Smooth muscle cell (in vitro differentiated cells): ENCODE measurements around the gene DOCK7. TPM values are rescaled to one million over a fixed set of nuclear protein-coding genes. Genes with fewer than 3 reads are reported as not detected.

ENCODE experiments used
- DNase-seq: peaks from one replicate; lab custom pipeline; 2025; ENCODE audit not compliant: unreplicated experiment; lab: John Stamatoyannopoulos, UW
- H2AFZ ChIP-seq: fragments of 200-600 bp; sonication (generic); 2 replicates; pipeline ENCODE4 v1.6.0; 2016; ENCODE audit warnings: antibody characterized with exemption, low read depth, mild to moderate bottlenecking
- H3F3A ChIP-seq: fragments of 200-600 bp; sonication (generic); 2 replicates; pipeline ENCODE4 v1.6.0; 2017; ENCODE audit warnings: antibody characterized with exemption, low read depth
- H3K27ac ChIP-seq: fragments of 200-600 bp; sonication (generic); 2 replicates; pipeline ENCODE4 v1.5.1; 2016; ENCODE audit warnings: low read depth, mild to moderate bottlenecking
- H3K27me3 ChIP-seq: fragments of 200-600 bp; sonication (generic); 2 replicates; pipeline ENCODE4 v1.6.1; 2016; ENCODE audit warnings: low read depth, mild to moderate bottlenecking
- H3K36me3 ChIP-seq: fragments of 200-600 bp; sonication (generic); 2 replicates; pipeline ENCODE4 v1.5.1; 2016; ENCODE audit warnings: low read depth
- H3K4me1 ChIP-seq: fragments of 200-600 bp; sonication (generic); 2 replicates; pipeline ENCODE4 v1.5.1; 2016; ENCODE audit warnings: low read depth
- H3K4me2 ChIP-seq: fragments of 200-600 bp; sonication (generic); 2 replicates; pipeline ENCODE4 v1.6.0; 2016; ENCODE audit warnings: mild to moderate bottlenecking
- H3K4me3 ChIP-seq: fragments of 200-600 bp; sonication (generic); 2 replicates; pipeline ENCODE4 v1.5.1; 2016; ENCODE audit warnings: mild to moderate bottlenecking
- H3K79me2 ChIP-seq: fragments of 200-600 bp; sonication (generic); 2 replicates; pipeline ENCODE4 v1.6.0; 2016; ENCODE audit warnings: low read depth, mild to moderate bottlenecking
- H3K9ac ChIP-seq: fragments of 200-600 bp; sonication (generic); 2 replicates; pipeline ENCODE4 v1.6.0; 2016; ENCODE audit warnings: low read depth
- H3K9me3 ChIP-seq: fragments of 200-600 bp; sonication (generic); replicated peaks from 2 replicates; pipeline ENCODE4 v1.5.1; 2016; ENCODE audit warnings: low read depth
- H4K20me1 ChIP-seq: fragments of 200-600 bp; sonication (generic); 2 replicates; pipeline ENCODE4 v1.6.0; 2016; ENCODE audit warnings: low read depth
- WGBS: methylation state at CpG from one replicate; pipeline ENCODE4 v1.1.7; 2016; ENCODE audit warnings: low lambda C conversion rate; 5-methylcytosine and 5-hydroxymethylcytosine counted together
- polyA plus RNA-seq: library from polyadenylated mRNA; unstranded; fragments of >200 nt; fragmentation: Nextera tagmentation; extraction: Ambion mirVana; gene quantifications from 2 replicates; pipeline ENCODE4 v1.2.1, GENCODE V29; 2016
- total RNA-seq: library from RNA; depleted of rRNA; stranded (reverse); fragments of >200 nt; gene quantifications from 2 replicates; pipeline ENCODE4 v1.2.3, GENCODE V29; 2014
- TF ChIP-seq, protein P1 (sequence below): fragments of 200-600 bp; sonication (generic); IDR thresholded peaks from 2 replicates; pipeline ENCODE4 v1.5.1; 2017; ENCODE audit warnings: borderline replicate concordance, mild to moderate bottlenecking, antibody characterized with exemption; ENCODE audit not compliant: insufficient read depth, poor library complexity, severe bottlenecking

DOCK7 gene
- total and polyA plus RNA-seq, 2 experiments from 2014 or later, result 19.6 to 81.3 TPM

DNA sequence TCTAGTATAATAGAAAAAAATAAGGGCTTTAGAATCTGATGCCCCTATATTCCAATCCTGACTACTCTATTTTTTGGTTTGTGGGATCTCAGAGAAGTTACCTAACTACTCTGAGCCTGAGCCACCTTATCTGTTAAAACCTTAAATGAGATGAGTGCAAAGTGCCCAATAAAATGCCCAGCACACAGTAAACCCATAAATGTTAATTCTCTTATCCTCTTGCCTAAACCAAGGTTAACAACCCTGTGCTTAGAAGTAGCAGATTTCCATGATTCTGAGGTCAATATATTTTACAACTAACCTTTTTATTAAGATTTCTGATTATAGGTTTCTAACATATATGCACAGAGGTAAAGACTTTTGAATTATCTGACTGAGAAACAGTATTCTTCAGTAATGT lies 35.8 kb downstream of the DOCK7 start:
- no peak overlapping the region for H3K4me3 ChIP-seq
- H3K9me3 ChIP-seq, result no peaks in the 10 kb centered on the region
- TF ChIP-seq, protein P1, sequence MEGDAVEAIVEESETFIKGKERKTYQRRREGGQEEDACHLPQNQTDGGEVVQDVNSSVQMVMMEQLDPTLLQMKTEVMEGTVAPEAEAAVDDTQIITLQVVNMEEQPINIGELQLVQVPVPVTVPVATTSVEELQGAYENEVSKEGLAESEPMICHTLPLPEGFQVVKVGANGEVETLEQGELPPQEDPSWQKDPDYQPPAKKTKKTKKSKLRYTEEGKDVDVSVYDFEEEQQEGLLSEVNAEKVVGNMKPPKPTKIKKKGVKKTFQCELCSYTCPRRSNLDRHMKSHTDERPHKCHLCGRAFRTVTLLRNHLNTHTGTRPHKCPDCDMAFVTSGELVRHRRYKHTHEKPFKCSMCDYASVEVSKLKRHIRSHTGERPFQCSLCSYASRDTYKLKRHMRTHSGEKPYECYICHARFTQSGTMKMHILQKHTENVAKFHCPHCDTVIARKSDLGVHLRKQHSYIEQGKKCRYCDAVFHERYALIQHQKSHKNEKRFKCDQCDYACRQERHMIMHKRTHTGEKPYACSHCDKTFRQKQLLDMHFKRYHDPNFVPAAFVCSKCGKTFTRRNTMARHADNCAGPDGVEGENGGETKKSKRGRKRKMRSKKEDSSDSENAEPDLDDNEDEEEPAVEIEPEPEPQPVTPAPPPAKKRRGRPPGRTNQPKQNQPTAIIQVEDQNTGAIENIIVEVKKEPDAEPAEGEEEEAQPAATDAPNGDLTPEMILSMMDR, result no peak
- no peaks in the 10 kb centered on the region for H3K4me1 ChIP-seq
- no peak overlapping the region for H3K9ac ChIP-seq
- H3K36me3 ChIP-seq, result peaks cover 19% of the 10 kb centered on the region
- no peaks in the 10 kb centered on the region for H3K27me3 ChIP-seq
- H2AFZ ChIP-seq, result no peak overlapping the region
- H4K20me1 ChIP-seq, result peaks cover 35% of the 10 kb centered on the region
- no peak for DNase-seq
- no peaks in the 10 kb centered on the region for H3F3A ChIP-seq
- H3K79me2 ChIP-seq, result peaks cover 16% of the 10 kb centered on the region
- no peak overlapping the region for H3K27ac ChIP-seq
- no peak overlapping the region for H3K4me2 ChIP-seq

DNA sequence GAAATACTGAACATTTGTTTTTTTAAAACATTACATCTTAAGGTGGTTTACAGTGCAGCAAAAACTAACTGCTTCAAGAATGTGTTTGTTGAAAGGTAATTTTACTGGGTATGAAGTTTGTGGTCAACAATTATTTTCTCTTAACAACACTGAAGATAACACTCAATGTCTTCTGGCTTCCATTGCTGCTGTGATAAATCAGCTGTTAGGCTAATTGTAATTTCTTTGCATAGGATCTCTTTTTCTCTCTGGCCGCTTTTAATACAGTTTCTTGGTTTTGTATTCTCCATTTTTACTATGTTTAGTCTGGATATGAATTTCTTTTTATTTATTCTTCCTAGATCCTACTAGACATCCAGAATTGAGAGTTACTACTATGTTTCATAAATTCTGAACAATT lies 44.9 kb downstream of the DOCK7 start:
- Histone ChIP-seq H3K4me1 (no peaks in the 10 kb centered on the region), H3K4me3 (no peak overlapping the region), H4K20me1 (no peaks in the 10 kb centered on the region), H3K27me3 (no peaks in the 10 kb centered on the region), H3K9ac (no peak overlapping the region), H3K27ac (no peak overlapping the region), H3K36me3 (peaks cover 30% of the 10 kb centered on the region), H3K79me2 (no peaks in the 10 kb centered on the region), H3K4me2 (no peak overlapping the region), H3F3A (no peaks in the 10 kb centered on the region), H3K9me3 (peaks cover 11% of the 10 kb centered on the region), H2AFZ (no peak overlapping the region)
- TF ChIP-seq, protein P1, result no peak
- no peak for DNase-seq
- 100% methylated on average over 1 of the region's 1 CpG for WGBS

DNA sequence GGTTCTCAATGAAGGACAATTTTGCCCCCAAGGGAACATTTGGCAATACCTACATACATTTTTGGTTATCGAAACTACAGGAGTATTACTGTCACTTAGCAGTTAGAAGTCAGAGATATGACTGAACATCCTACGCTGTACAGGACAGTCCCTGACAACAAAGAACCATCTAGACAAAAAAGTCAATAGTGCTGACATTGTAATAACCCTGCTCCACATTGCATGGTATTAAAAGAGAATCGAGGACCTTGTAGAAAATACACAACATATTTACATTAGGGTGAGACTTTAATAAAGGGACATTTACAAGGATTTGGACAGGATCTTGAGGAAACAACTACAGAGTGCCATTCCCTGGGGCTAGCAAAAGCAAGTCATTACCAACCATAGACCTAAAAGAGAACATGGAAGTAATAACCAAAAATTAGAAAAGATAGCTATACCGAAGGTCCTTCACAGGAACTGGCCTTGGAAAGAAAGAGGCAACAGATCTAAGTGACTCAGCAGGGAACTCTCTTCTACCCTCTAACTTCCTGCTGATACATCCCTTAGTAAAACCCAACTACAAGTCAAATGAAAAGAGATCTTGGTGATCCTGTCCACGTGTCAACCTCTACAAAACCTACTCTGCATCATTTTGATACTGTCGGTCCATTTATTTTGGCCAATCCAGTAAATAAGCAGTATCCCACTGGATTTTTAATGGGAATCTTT lies 50.6 kb downstream of the DOCK7 start:
- Histone ChIP-seq H3K9me3 (peaks cover 5% of the 10 kb centered on the region), H3K27me3 (no peaks in the 10 kb centered on the region), H4K20me1 (no peaks in the 10 kb centered on the region), H3K4me3 (no peak overlapping the region), H3K27ac (no peak overlapping the region), H3K4me2 (no peak overlapping the region), H3K9ac (no peak overlapping the region), H3K36me3 (peaks cover 20% of the 10 kb centered on the region), H2AFZ (no peak overlapping the region), H3K79me2 (no peaks in the 10 kb centered on the region), H3F3A (no peaks in the 10 kb centered on the region), H3K4me1 (no peaks in the 10 kb centered on the region)
- 96% methylated on average over 6 of the region's 6 CpGs for WGBS
- TF ChIP-seq, protein P1, result no peak
- DNase-seq, result no peak

GRCh38 chr1:62628506-62628905 lies 59.7 kb downstream of the DOCK7 start:
- 92% methylated on average over 1 of the region's 1 CpG for WGBS
- TF ChIP-seq, protein P1, result no peak

More at GRCh38 chr1:62628506-62628905, 59.7 kb downstream of the DOCK7 start:
- Histone ChIP-seq H3K27ac (no peak overlapping the region), H3K9ac (no peak overlapping the region), H3K36me3 (peaks cover 9% of the 10 kb centered on the region), H4K20me1 (peaks cover 21% of the 10 kb centered on the region), H3F3A (no peaks in the 10 kb centered on the region), H3K27me3 (no peaks in the 10 kb centered on the region), H3K4me1 (peaks cover 15% of the 10 kb centered on the region), H3K79me2 (no peaks in the 10 kb centered on the region), H3K4me2 (no peak overlapping the region), H2AFZ (no peak overlapping the region), H3K4me3 (no peak overlapping the region), H3K9me3 (peaks cover 2% of the 10 kb centered on the region)
- DNase-seq, result no peak
